Caco-2 (cell line): Measurements from ENCODE around the gene CRNN. TPM values are rescaled to one million over a fixed set of nuclear protein-coding genes. Genes with fewer than 3 reads are reported as not detected.
A peak's percentile ranks its signal among the peaks of the same experiment; 100 is the strongest.

Experiments used
- BruUV-seq: library from RNA; stranded (reverse); fragments of 400-500 nt; replicated peaks from 2 replicates; lab custom pipeline; 2021; lab: Mats Ljungman, UMichigan
- CTCF ChIA-PET: fragments of 300-600 bp; sonication (Branson Sonifier 250); formaldehyde crosslinking; loops from one replicate; lab custom pipeline; 2022; ENCODE audit warnings: antibody characterized with exemption; lab: Charles Lee
- POLR2A ChIA-PET: fragments of 300-600 bp; sonication (Branson Sonifier 250); formaldehyde crosslinking; loops from one replicate; lab custom pipeline; 2022; ENCODE audit warnings: antibody characterized with exemption; lab: Charles Lee
- DNase-seq, 2 experiments: peaks; one replicate each; pipeline versions ENCODE4 v3.0.0 to v3.0.0-alpha.2; 2020 to 2022
- H3K27me3 ChIP-seq: replicated peaks from 2 replicates; pipeline ENCODE4 v1.6.0; 2011; ENCODE audit warnings: low read length; ENCODE audit not compliant: control insufficient read depth, insufficient read depth
- H3K36me3 ChIP-seq: 2 replicates; pipeline ENCODE4 v1.5.1; 2011; ENCODE audit warnings: low read length; ENCODE audit not compliant: control insufficient read depth, insufficient read depth
- H3K4me1 ChIP-seq: fragments of 250-450 bp; sonication (Bioruptor Pico); 2 replicates; pipeline ENCODE4 v1.5.1; 2020; ENCODE audit warnings: mild to moderate bottlenecking
- H3K4me3 ChIP-seq: 2 replicates; pipeline ENCODE4 v1.5.1; 2011; ENCODE audit warnings: low read depth, mild to moderate bottlenecking, control low read depth, low read length
- H3K9me3 ChIP-seq: fragments of 250-450 bp; sonication (Bioruptor Pico); 2 replicates; pipeline ENCODE4 v1.5.1; 2020; ENCODE audit warnings: mild to moderate bottlenecking, moderate library complexity
- H3K27ac Mint-ChIP-seq: one replicate; pipeline ENCODE4 v1.8.0; 2022; ENCODE audit warnings: mixed read lengths; ENCODE audit not compliant: unreplicated experiment
- H3K27me3 Mint-ChIP-seq: one replicate; pipeline ENCODE4 v1.8.0; 2022; ENCODE audit warnings: mixed read lengths; ENCODE audit not compliant: insufficient read depth, unreplicated experiment
- H3K36me3 Mint-ChIP-seq: one replicate; pipeline ENCODE4 v1.8.0; 2022; ENCODE audit warnings: mild to moderate bottlenecking, mixed read lengths; ENCODE audit not compliant: insufficient read depth, unreplicated experiment
- H3K4me1 Mint-ChIP-seq: one replicate; pipeline ENCODE4 v1.8.0; 2022; ENCODE audit warnings: low read depth, mixed read lengths; ENCODE audit not compliant: unreplicated experiment
- H3K4me3 Mint-ChIP-seq: one replicate; pipeline ENCODE4 v1.8.0; 2022; ENCODE audit warnings: mild to moderate bottlenecking, moderate library complexity, mixed read lengths; ENCODE audit not compliant: unreplicated experiment
- H3K9me3 Mint-ChIP-seq: one replicate; pipeline ENCODE4 v1.8.0; 2022; ENCODE audit warnings: mixed read lengths; ENCODE audit not compliant: unreplicated experiment
- intact Hi-C: fragments of 100-400 bp; cut with micrococcal nuclease; formaldehyde crosslinking; loops from one replicate; pipeline ENCODE4 v1.10.0; 2022; ENCODE audit not compliant: unreplicated experiment
- total RNA-seq: library from RNA; stranded (reverse); gene quantifications from 2 replicates; pipeline ENCODE4 v1.2.3, GENCODE V29; 2022
- TF ChIP-seq, protein P1 (sequence below), 2 experiments: fragments of 200-600 bp in 1 of 2; IDR thresholded peaks; 1 replicate in 1 of 2; 2 replicates in 1 of 2; pipeline versions ENCODE4 v1.5.1 to v1.8.0; 2011 to 2022; ENCODE audit warnings: antibody characterized with exemption in 1 of 2, control low read depth in 1 of 2, inconsistent platforms in 1 of 2, low read depth in 1 of 2, low read length in 1 of 2, mild to moderate bottlenecking in 1 of 2, moderate library complexity in 1 of 2; ENCODE audit not compliant: insufficient read depth in 1 of 2, severe bottlenecking in 1 of 2, unreplicated experiment in 1 of 2

The CRNN gene
- total RNA-seq, 1 experiment from 2014 or later = not detected

DNA sequence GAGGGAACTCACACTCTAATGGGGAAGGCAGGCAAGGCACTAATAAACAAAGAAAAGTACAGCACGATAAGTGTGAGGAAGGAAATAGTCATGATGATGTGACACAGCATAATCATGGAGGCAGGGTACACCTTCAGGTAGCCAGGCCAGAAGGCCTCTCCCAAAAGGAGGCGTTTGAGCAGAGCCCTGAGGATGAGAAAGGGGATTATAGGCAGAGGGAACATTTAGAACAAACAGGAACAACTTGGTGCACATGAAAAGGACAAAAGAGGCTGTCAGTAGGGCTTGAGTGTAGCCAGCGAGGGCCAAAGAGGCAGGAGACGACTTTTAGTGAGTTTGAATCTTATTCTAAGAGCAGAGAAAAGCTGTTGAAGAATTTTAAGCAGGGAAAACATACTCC is 33.4 kb upstream of the CRNN start:
- no peaks in the 10 kb centered on the region for H3K9me3 Mint-ChIP-seq
- H3K36me3 Mint-ChIP-seq = no peaks in the 10 kb centered on the region
- peaks cover 3% of the 10 kb centered on the region for H3K27me3 Mint-ChIP-seq
- no peaks in the 10 kb centered on the region for H3K4me1 Mint-ChIP-seq
- H3K27ac Mint-ChIP-seq = no peak overlapping the region
- BruUV-seq = no TSS peak
- POLR2A ChIA-PET = no interaction called here
- no peak for DNase-seq
- TF ChIP-seq, protein P1, sequence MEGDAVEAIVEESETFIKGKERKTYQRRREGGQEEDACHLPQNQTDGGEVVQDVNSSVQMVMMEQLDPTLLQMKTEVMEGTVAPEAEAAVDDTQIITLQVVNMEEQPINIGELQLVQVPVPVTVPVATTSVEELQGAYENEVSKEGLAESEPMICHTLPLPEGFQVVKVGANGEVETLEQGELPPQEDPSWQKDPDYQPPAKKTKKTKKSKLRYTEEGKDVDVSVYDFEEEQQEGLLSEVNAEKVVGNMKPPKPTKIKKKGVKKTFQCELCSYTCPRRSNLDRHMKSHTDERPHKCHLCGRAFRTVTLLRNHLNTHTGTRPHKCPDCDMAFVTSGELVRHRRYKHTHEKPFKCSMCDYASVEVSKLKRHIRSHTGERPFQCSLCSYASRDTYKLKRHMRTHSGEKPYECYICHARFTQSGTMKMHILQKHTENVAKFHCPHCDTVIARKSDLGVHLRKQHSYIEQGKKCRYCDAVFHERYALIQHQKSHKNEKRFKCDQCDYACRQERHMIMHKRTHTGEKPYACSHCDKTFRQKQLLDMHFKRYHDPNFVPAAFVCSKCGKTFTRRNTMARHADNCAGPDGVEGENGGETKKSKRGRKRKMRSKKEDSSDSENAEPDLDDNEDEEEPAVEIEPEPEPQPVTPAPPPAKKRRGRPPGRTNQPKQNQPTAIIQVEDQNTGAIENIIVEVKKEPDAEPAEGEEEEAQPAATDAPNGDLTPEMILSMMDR (IDR thresholded peaks at IDR 0.05; ENCODE audit: insufficient read depth in 1 of 2, low read depth in 1 of 2, low read length in 1 of 2, severe bottlenecking in 1 of 2, unreplicated experiment in 1 of 2) = no peak
- Histone ChIP-seq H3K4me3 (no peak overlapping the region), H3K4me1 (no peaks in the 10 kb centered on the region), H3K27me3 (peaks cover 1% of the 10 kb centered on the region), H3K9me3 (no peaks in the 10 kb centered on the region), H3K36me3 (no peaks in the 10 kb centered on the region)
- intact Hi-C loops = no loop called here
- no peak overlapping the region for H3K4me3 Mint-ChIP-seq
- CTCF ChIA-PET = interaction anchor here (1.0 to 2.4 kb wide), 3 partner anchors 9 to 82 kb away, joined by 3 to 14 read pairs (median 3); no protein-coding TSS in a partner anchor

DNA sequence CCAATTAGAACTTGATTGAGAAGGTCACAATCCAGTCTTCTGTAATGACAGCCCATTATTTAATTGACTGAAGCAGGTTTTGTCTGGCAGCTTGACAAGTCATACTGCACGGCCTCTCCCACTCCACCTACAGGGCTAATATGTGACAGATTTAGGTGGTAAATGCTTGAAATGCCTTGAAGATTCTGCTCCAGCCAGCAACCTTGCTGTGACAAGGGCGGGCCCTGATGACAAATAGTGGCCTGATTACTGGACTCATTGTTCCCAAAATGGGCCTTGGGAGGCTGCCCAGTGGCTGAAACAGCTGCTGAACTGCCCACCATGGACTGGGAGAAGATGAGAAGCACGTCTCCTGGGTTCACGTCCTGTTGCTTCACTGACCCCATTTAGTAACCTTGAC is 30.0 kb upstream of the CRNN start:
- intact Hi-C loops = loop anchor here (5.0 kb wide), 2 partner anchors 237 to 392 kb away; no protein-coding TSS in a partner anchor
- peaks cover 1% of the 10 kb centered on the region for H3K27me3 ChIP-seq
- CTCF ChIA-PET = no interaction called here

DNA sequence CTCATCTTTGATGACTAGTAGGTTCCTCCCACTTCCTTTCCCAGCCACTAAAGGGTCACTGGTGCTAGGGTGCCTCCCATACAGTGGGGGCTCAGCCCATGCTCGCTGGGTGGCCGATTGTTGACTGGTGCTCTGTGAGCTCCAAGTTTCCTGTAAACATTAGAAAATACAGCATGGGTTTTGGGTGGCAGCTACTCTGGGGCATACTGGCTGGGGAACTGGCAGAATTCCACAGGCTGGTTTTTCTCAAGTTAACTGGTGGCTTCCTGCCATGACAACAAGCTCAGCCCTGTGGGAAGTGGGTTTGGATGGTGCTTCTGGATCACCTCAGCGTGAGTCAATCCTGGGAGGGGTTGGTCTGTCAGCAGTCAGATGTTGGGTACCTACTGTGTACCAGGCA is 28.7 kb upstream of the CRNN start:
- TF ChIP-seq, protein P1 (IDR thresholded peaks at IDR 0.05; ENCODE audit: insufficient read depth in 1 of 2, low read depth in 1 of 2, low read length in 1 of 2, severe bottlenecking in 1 of 2, unreplicated experiment in 1 of 2) = no peak
- BruUV-seq = no TSS peak
- Mint-ChIP-seq H3K4me1 (no peaks in the 10 kb centered on the region), H3K4me3 (no peak overlapping the region), H3K36me3 (no peaks in the 10 kb centered on the region), H3K9me3 (no peaks in the 10 kb centered on the region), H3K27ac (no peak overlapping the region), H3K27me3 (peaks cover 23% of the 10 kb centered on the region)
- Histone ChIP-seq H3K4me1 (no peaks in the 10 kb centered on the region), H3K36me3 (no peaks in the 10 kb centered on the region), H3K27me3 (peaks cover 1% of the 10 kb centered on the region; the same call in 1 of the 2 replicates), H3K9me3 (no peaks in the 10 kb centered on the region), H3K4me3 (no peak overlapping the region)
- ChIA-PET CTCF (interaction anchor here (1.0 to 3.6 kb wide), 2 partner anchors 16 to 44 kb away, joined by 5 to 26 read pairs; no protein-coding TSS in a partner anchor), POLR2A (no interaction called here)
- no peak for DNase-seq
- intact Hi-C loops = loop anchor here (5.0 kb wide), 2 partner anchors 235 to 390 kb away; no protein-coding TSS in a partner anchor

More for the DNA sequence above, 30.0 kb upstream of the CRNN start:
- Histone ChIP-seq H3K36me3 (no peaks in the 10 kb centered on the region), H3K4me3 (no peak overlapping the region), H3K9me3 (no peaks in the 10 kb centered on the region), H3K4me1 (no peaks in the 10 kb centered on the region)
- Mint-ChIP-seq H3K9me3 (no peaks in the 10 kb centered on the region), H3K4me3 (no peak overlapping the region), H3K27me3 (peaks cover 16% of the 10 kb centered on the region), H3K36me3 (no peaks in the 10 kb centered on the region), H3K27ac (no peak overlapping the region), H3K4me1 (no peaks in the 10 kb centered on the region)
- BruUV-seq = no TSS peak
- DNase-seq = no peak
- POLR2A ChIA-PET = no interaction called here
- TF ChIP-seq, protein P1 (IDR thresholded peaks at IDR 0.05; ENCODE audit: insufficient read depth in 1 of 2, low read depth in 1 of 2, low read length in 1 of 2, severe bottlenecking in 1 of 2, unreplicated experiment in 1 of 2) = peak in 1 of 2 experiments; percentile 12
